Measurements from ENCODE around the gene GZMB.

The GZMB gene

DNA sequence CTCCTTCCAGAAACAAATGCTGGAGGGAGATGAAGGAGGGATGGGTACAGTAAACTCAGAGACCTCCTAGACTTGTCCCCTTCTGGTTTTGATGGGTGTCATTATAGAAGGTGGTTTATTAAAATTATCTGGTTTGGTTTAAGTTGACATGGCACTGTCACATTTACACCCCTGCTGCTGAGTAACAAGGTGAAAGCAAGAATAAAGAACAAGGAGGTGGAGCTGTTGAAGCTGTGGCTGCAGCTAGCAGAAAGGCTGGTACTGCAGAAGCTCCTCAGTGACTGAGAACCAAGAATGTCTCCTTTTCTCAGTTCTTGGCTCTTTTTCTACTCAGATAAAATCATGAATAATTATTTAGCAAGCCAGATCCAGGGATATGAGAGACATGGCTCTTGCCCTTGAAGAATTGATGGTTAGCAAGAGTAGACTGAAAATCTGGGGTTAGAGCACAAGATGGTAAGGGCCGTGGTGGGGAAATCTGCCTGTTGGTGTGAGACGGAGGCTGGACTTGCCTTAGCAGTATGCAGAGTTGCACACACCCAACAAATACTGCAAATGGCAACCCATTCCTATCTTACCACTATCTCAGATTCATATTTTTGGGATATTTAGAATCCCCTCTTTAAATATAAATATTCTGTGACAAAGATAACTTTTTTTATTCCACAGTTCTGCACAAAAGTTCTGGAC is 24.2 kb downstream of the GZMB start, which contains the start of gene GZMH:
TSS of gene GZMH (minus strand) at position 31 of the 690 bp plus-strand sequence. CDS start 72 bp downstream, outside the sequence.
- H3K27ac ChIP-seq (ENCODE audit: low read length, poor library complexity, severe bottlenecking), result no peak within 1 kb of the TSS
- H2BK15ac ChIP-seq (ENCODE audit: low read depth, poor library complexity, severe bottlenecking), result no peak within 1 kb of the TSS
- no peak within 1 kb of the TSS for H2BK5ac ChIP-seq (ENCODE audit: low read depth, low read length, poor library complexity, severe bottlenecking)
- no peak within 1 kb of the TSS for H2AFZ ChIP-seq (ENCODE audit: low read depth, low read length)
- no peaks in the 10 kb centered on the region for H3K9me3 ChIP-seq (ENCODE audit: control insufficient read depth, low read length)
- no peak within 1 kb of the TSS for H2BK12ac ChIP-seq (ENCODE audit: low read length in 2 of 2)
- no peaks in the 10 kb centered on the region for H3K27me3 ChIP-seq (ENCODE audit: control insufficient read depth in 1 of 2, insufficient read depth in 1 of 2, low read length in 2 of 2)
- H3K36me3 ChIP-seq (ENCODE audit: control insufficient read depth in 1 of 2, insufficient read depth in 2 of 2, low read depth in 1 of 2, low read length in 2 of 2), result no peaks in the 10 kb centered on the region
- no peak within 1 kb of the TSS for H3K4me2 ChIP-seq (ENCODE audit: low read length, poor library complexity, severe bottlenecking)
- H3K23ac ChIP-seq (ENCODE audit: low read length in 2 of 2), result no peak within 1 kb of the TSS
- no peak within 1 kb of the TSS for H3K18ac ChIP-seq (ENCODE audit: low read depth in 1 of 2, low read length in 2 of 2)
- H2BK120ac ChIP-seq (ENCODE audit: low read depth, low read length), result no peak within 1 kb of the TSS
- no peak within 1 kb of the TSS for H3K4me3 ChIP-seq (ENCODE audit: insufficient read depth in 1 of 2, low read depth in 1 of 2, low read length in 2 of 2)
- DNase-seq, result no peak
- no peaks in the 10 kb centered on the region for H3K79me1 ChIP-seq (replicated peaks; ENCODE audit: low read length, poor library complexity, severe bottlenecking)
- H3K4ac ChIP-seq (ENCODE audit: low read depth in 1 of 2, low read length in 2 of 2), result no peak within 1 kb of the TSS
- H4K8ac ChIP-seq (ENCODE audit: low read length), result no peak within 1 kb of the TSS
- no peak within 1 kb of the TSS for H3K9ac ChIP-seq (ENCODE audit: low read length)
- H2AK5ac ChIP-seq (ENCODE audit: low read length, severe bottlenecking), result no peak within 1 kb of the TSS
- H3K14ac ChIP-seq (ENCODE audit: low read length in 2 of 2), result no peak within 1 kb of the TSS
- no peaks in the 10 kb centered on the region for H3K4me1 ChIP-seq (ENCODE audit: control insufficient read depth, insufficient read depth, low read depth, low read length)
- H4K91ac ChIP-seq (ENCODE audit: low read length), result no peak within 1 kb of the TSS
- no CpG with 5 or more reads among the region's 2 CpGs for WGBS

DNA sequence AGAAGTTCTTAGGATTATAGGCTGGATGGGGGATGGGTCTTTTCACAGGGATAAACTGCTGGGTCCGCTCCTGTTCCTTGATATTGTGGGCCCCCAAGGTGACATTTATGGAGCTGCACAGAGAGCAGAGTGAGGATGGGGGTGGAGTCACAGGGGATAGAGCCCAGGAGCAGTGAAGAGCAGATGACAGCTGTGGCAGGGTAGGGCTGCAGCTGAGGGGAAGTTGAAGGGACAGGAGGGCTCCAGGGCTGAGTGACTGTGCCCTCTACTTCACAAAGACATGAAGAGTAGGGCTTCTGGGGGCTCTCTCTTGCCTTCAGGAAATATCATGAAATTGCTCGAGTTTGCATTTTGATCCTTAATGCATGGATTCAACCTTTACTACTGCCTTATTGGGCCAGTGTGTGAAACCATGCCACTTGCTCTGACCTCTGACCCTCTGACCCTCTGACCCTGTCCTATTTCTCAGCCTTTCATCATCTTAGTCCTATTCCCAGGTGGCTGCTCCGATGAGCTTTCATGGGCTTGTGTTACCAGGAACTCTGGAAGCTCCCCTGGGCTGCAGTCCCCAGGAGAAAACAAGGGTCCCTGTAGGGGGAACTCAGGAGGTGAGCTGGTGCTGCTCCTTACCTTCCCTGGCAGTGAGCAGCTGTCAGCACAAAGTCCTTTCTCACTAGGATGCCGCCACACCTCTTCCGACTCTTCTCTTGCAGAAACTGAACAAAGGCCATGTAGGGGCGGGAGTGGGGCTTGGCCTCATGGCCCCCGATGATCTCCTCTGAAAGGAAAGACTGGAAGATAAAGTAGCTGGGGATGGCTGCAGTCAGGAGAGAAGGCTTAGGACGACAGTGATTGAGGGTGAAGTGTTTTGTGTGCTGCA is 26.1 kb downstream of the GZMB start:
- H3K14ac ChIP-seq (ENCODE audit: low read length in 2 of 2), result no peak overlapping the region
- DNase-seq, result no peak
- no peak overlapping the region for H2AK5ac ChIP-seq (ENCODE audit: low read length, severe bottlenecking)
- H3K79me1 ChIP-seq (replicated peaks; ENCODE audit: low read length, poor library complexity, severe bottlenecking), result no peaks in the 10 kb centered on the region
- no peak overlapping the region for H3K27ac ChIP-seq (ENCODE audit: low read length, poor library complexity, severe bottlenecking)
- H3K23ac ChIP-seq (ENCODE audit: low read length in 2 of 2), result no peak overlapping the region
- no peak overlapping the region for H2BK5ac ChIP-seq (ENCODE audit: low read depth, low read length, poor library complexity, severe bottlenecking)
- H4K91ac ChIP-seq (ENCODE audit: low read length), result no peak overlapping the region
- 58% methylated on average over 8 of the region's 8 CpGs for WGBS
- no peak overlapping the region for H3K4ac ChIP-seq (ENCODE audit: low read depth in 1 of 2, low read length in 2 of 2)
- no peak overlapping the region for H2BK120ac ChIP-seq (ENCODE audit: low read depth, low read length)
- no peak overlapping the region for H2BK12ac ChIP-seq (ENCODE audit: low read length in 2 of 2)
- no peak overlapping the region for H3K9ac ChIP-seq (ENCODE audit: low read length)
- H3K27me3 ChIP-seq (ENCODE audit: control insufficient read depth in 1 of 2, insufficient read depth in 1 of 2, low read length in 2 of 2), result no peaks in the 10 kb centered on the region
- H4K8ac ChIP-seq (ENCODE audit: low read length), result no peak overlapping the region
- H3K4me1 ChIP-seq (ENCODE audit: control insufficient read depth, insufficient read depth, low read depth, low read length), result no peaks in the 10 kb centered on the region
- H3K18ac ChIP-seq (ENCODE audit: low read depth in 1 of 2, low read length in 2 of 2), result no peak overlapping the region
- no peak overlapping the region for H3K4me2 ChIP-seq (ENCODE audit: low read length, poor library complexity, severe bottlenecking)
- no peak overlapping the region for H2AFZ ChIP-seq (ENCODE audit: low read depth, low read length)
- no peaks in the 10 kb centered on the region for H3K36me3 ChIP-seq (ENCODE audit: control insufficient read depth in 1 of 2, insufficient read depth in 2 of 2, low read depth in 1 of 2, low read length in 2 of 2)
- H3K4me3 ChIP-seq (ENCODE audit: insufficient read depth in 1 of 2, low read depth in 1 of 2, low read length in 2 of 2), result no peak overlapping the region
- H2BK15ac ChIP-seq (ENCODE audit: low read depth, poor library complexity, severe bottlenecking), result no peak overlapping the region
- H3K9me3 ChIP-seq (ENCODE audit: control insufficient read depth, low read length), result no peaks in the 10 kb centered on the region

DNA sequence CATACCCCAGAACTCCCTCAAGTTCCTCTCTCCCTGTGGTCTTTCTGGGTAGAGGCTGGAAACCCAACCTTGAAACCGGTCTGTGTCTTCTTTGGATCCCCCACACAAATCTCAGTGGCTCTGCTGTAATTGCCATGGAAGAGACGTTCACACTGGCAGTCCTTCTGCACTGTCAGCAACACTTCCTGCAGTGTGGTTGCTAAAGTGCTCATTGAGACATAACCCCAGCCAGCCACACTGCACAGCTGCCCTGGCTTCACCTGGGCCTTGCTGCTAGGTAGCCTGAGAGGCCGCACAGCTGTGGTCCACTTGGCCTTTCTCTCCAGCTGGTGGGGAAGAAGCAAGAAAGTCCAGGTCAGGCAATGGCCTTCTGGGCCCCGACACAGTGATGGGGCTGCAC is 26.9 kb downstream of the GZMB start:
- DNase-seq, result no peak
- H3K27ac ChIP-seq (ENCODE audit: low read length, poor library complexity, severe bottlenecking), result no peak overlapping the region
- H3K23ac ChIP-seq (ENCODE audit: low read length in 2 of 2), result no peak overlapping the region

DNA sequence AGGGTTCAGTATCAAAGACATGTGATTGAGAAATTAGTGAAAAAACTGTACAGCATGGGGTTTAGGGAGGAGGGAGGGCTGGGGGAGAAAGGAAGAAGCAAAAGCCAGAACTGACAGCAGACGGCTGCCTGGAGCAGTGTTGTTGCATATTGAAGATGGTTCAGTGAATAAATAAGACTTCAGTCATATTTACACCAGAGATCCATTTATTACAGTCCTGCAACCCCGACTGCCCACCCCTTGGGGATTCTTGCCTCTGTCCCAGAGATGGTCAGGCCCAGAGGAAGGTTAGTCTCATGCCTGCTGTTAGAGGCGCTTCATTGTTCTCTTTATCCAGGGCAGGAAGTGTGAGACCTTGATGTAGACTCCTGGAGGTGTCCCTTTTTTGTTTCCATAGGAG is 27.7 kb downstream of the GZMB start:
- Histone ChIP-seq H2BK120ac (ENCODE audit: low read depth, low read length) (no peak overlapping the region), H3K27ac (ENCODE audit: low read length, poor library complexity, severe bottlenecking) (no peak overlapping the region), H3K4me1 (ENCODE audit: control insufficient read depth, insufficient read depth, low read depth, low read length) (no peaks in the 10 kb centered on the region), H3K9me3 (ENCODE audit: control insufficient read depth, low read length) (no peaks in the 10 kb centered on the region), H3K36me3 (ENCODE audit: control insufficient read depth in 1 of 2, insufficient read depth in 2 of 2, low read depth in 1 of 2, low read length in 2 of 2) (no peaks in the 10 kb centered on the region), H2BK5ac (ENCODE audit: low read depth, low read length, poor library complexity, severe bottlenecking) (no peak overlapping the region), H3K14ac (ENCODE audit: low read length in 2 of 2) (no peak overlapping the region), H2AK5ac (ENCODE audit: low read length, severe bottlenecking) (no peak overlapping the region), H4K91ac (ENCODE audit: low read length) (no peak overlapping the region), H2AFZ (ENCODE audit: low read depth, low read length) (no peak overlapping the region), H3K4me3 (ENCODE audit: insufficient read depth in 1 of 2, low read depth in 1 of 2, low read length in 2 of 2) (no peak overlapping the region), H3K18ac (ENCODE audit: low read depth in 1 of 2, low read length in 2 of 2) (no peak overlapping the region), H3K4ac (ENCODE audit: low read depth in 1 of 2, low read length in 2 of 2) (no peak overlapping the region), H3K23ac (ENCODE audit: low read length in 2 of 2) (no peak overlapping the region), H3K79me1 (replicated peaks; ENCODE audit: low read length, poor library complexity, severe bottlenecking) (no peaks in the 10 kb centered on the region), H2BK12ac (ENCODE audit: low read length in 2 of 2) (no peak overlapping the region), H3K4me2 (ENCODE audit: low read length, poor library complexity, severe bottlenecking) (no peak overlapping the region), H3K9ac (ENCODE audit: low read length) (no peak overlapping the region), H2BK15ac (ENCODE audit: low read depth, poor library complexity, severe bottlenecking) (no peak overlapping the region), H4K8ac (ENCODE audit: low read length) (no peak overlapping the region), H3K27me3 (ENCODE audit: control insufficient read depth in 1 of 2, insufficient read depth in 1 of 2, low read length in 2 of 2) (no peaks in the 10 kb centered on the region)
- no peak for DNase-seq
- 52% methylated on average over 2 of the region's 3 CpGs for WGBS

More for the DNA sequence above, 26.9 kb downstream of the GZMB start:
- no peak overlapping the region for H3K4me2 ChIP-seq (ENCODE audit: low read length, poor library complexity, severe bottlenecking)
- no peak overlapping the region for H3K4me3 ChIP-seq (ENCODE audit: insufficient read depth in 1 of 2, low read depth in 1 of 2, low read length in 2 of 2)
- H3K79me1 ChIP-seq (replicated peaks; ENCODE audit: low read length, poor library complexity, severe bottlenecking), result no peaks in the 10 kb centered on the region
- H3K14ac ChIP-seq (ENCODE audit: low read length in 2 of 2), result no peak overlapping the region
- no peak overlapping the region for H2BK120ac ChIP-seq (ENCODE audit: low read depth, low read length)
- no peaks in the 10 kb centered on the region for H3K36me3 ChIP-seq (ENCODE audit: control insufficient read depth in 1 of 2, insufficient read depth in 2 of 2, low read depth in 1 of 2, low read length in 2 of 2)
- no peak overlapping the region for H3K18ac ChIP-seq (ENCODE audit: low read depth in 1 of 2, low read length in 2 of 2)
- no peaks in the 10 kb centered on the region for H3K27me3 ChIP-seq (ENCODE audit: control insufficient read depth in 1 of 2, insufficient read depth in 1 of 2, low read length in 2 of 2)
- 36% methylated on average over 3 of the region's 4 CpGs for WGBS
- no peak overlapping the region for H2BK5ac ChIP-seq (ENCODE audit: low read depth, low read length, poor library complexity, severe bottlenecking)
- no peak overlapping the region for H2BK12ac ChIP-seq (ENCODE audit: low read length in 2 of 2)
- no peak overlapping the region for H2BK15ac ChIP-seq (ENCODE audit: low read depth, poor library complexity, severe bottlenecking)
- no peak overlapping the region for H3K9ac ChIP-seq (ENCODE audit: low read length)
- no peak overlapping the region for H4K8ac ChIP-seq (ENCODE audit: low read length)
- no peak overlapping the region for H3K4ac ChIP-seq (ENCODE audit: low read depth in 1 of 2, low read length in 2 of 2)
- H3K4me1 ChIP-seq (ENCODE audit: control insufficient read depth, insufficient read depth, low read depth, low read length), result no peaks in the 10 kb centered on the region
- H4K91ac ChIP-seq (ENCODE audit: low read length), result no peak overlapping the region
- no peak overlapping the region for H2AK5ac ChIP-seq (ENCODE audit: low read length, severe bottlenecking)
- no peak overlapping the region for H2AFZ ChIP-seq (ENCODE audit: low read depth, low read length)
- H3K9me3 ChIP-seq (ENCODE audit: control insufficient read depth, low read length), result no peaks in the 10 kb centered on the region
